IMR-90 (cell line): Measurements from ENCODE around the gene RRP1. TPM values are rescaled to one million over a fixed set of nuclear protein-coding genes. Genes with fewer than 3 reads are reported as not detected.
A peak's percentile ranks its signal among the peaks of the same experiment; 100 is the strongest.

ENCODE experiments used
- ATAC-seq: fragments of 200-7000 bp; cut with Tn5 transposase; 2 replicates; pipeline ENCODE4 v1.9.1; 2020; ENCODE audit warnings: low read depth, mild to moderate bottlenecking, moderate library complexity
- BruUV-seq: library from RNA; stranded (reverse); fragments of 400-500 nt; replicated peaks from 2 replicates; lab custom pipeline; 2021; lab: Mats Ljungman, UMichigan
- CTCF ChIA-PET: fragments of 300-600 bp; formaldehyde crosslinking; extraction: SDS; loops from one replicate; lab custom pipeline; 2021; ENCODE audit warnings: antibody characterized with exemption; lab: Yijun Ruan, JAX
- POLR2A ChIA-PET: fragments of 300-600 bp; sonication (Branson Sonifier 250); formaldehyde crosslinking; loops from one replicate; lab custom pipeline; 2022; ENCODE audit warnings: antibody characterized with exemption; ENCODE audit not compliant: unreplicated experiment; lab: Charles Lee
- DNase-seq: peaks from one replicate; pipeline ENCODE4 v3.0.0; 2013
- H2AFZ ChIP-seq: replicated peaks from 2 replicates; pipeline ENCODE3; 2013; ENCODE audit warnings: low read length, mild to moderate bottlenecking; ENCODE audit not compliant: poor library complexity
- H2AK5ac ChIP-seq: 2 replicates; pipeline ENCODE4 v1.6.1; 2013; ENCODE audit warnings: low read depth, low read length, inconsistent platforms
- H2AK9ac ChIP-seq: replicated peaks from 2 replicates; pipeline ENCODE3; 2013; ENCODE audit warnings: mild to moderate bottlenecking, low read depth, low read length, moderate library complexity; ENCODE audit not compliant: poor library complexity
- H2BK120ac ChIP-seq: 2 replicates; pipeline ENCODE4 v1.6.1; 2013; ENCODE audit warnings: low read depth, low read length, inconsistent platforms
- H2BK15ac ChIP-seq: 3 replicates; pipeline ENCODE4 v1.6.1; 2013; ENCODE audit warnings: low read depth, low read length, inconsistent platforms
- H2BK20ac ChIP-seq: 2 replicates; pipeline ENCODE4 v1.6.1; 2013; ENCODE audit warnings: low read depth, mild to moderate bottlenecking, inconsistent platforms, low read length, moderate library complexity
- H2BK5ac ChIP-seq: 2 replicates; pipeline ENCODE4 v1.6.1; 2013; ENCODE audit warnings: mild to moderate bottlenecking, low read depth, low read length, inconsistent platforms; ENCODE audit not compliant: poor library complexity, severe bottlenecking
- H3K14ac ChIP-seq: replicated peaks from 2 replicates; pipeline ENCODE4 v1.6.1; 2013; ENCODE audit warnings: low read depth, low read length, inconsistent platforms
- H3K18ac ChIP-seq: 2 replicates; pipeline ENCODE4 v1.6.1; 2013; ENCODE audit warnings: low read depth, low read length, control low read depth
- H3K23ac ChIP-seq: 2 replicates; pipeline ENCODE4 v1.6.1; 2013; ENCODE audit warnings: low read depth, low read length, inconsistent platforms
- H3K27ac ChIP-seq: 2 replicates; pipeline ENCODE4 v1.5.1; 2013; ENCODE audit warnings: mild to moderate bottlenecking, control low read depth, low read length; ENCODE audit not compliant: insufficient read depth
- H3K27me3 ChIP-seq: 2 replicates; pipeline ENCODE4 v1.6.1; 2013; ENCODE audit warnings: low read length; ENCODE audit not compliant: control insufficient read depth, insufficient read depth
- H3K36me3 ChIP-seq: 2 replicates; pipeline ENCODE4 v1.6.1; 2013; ENCODE audit warnings: low read length, mixed read lengths; ENCODE audit not compliant: control insufficient read depth, insufficient read depth
- H3K4ac ChIP-seq: 2 replicates; pipeline ENCODE4 v1.6.1; 2013; ENCODE audit warnings: low read depth, low read length, inconsistent platforms
- H3K4me1 ChIP-seq: 2 replicates; pipeline ENCODE4 v1.6.1; 2013; ENCODE audit warnings: low read length, mixed read lengths; ENCODE audit not compliant: control insufficient read depth, insufficient read depth
- H3K4me2 ChIP-seq: 2 replicates; pipeline ENCODE4 v1.6.1; 2013; ENCODE audit warnings: low read depth, mild to moderate bottlenecking, control low read depth, low read length, moderate library complexity
- H3K4me3 ChIP-seq: 2 replicates; pipeline ENCODE4 v1.5.1; 2013; ENCODE audit warnings: low read depth, mild to moderate bottlenecking, control low read depth, low read length, moderate library complexity; ENCODE audit not compliant: insufficient read depth
- H3K56ac ChIP-seq: 2 replicates; pipeline ENCODE4 v1.6.1; 2013; ENCODE audit warnings: low read length, inconsistent platforms; ENCODE audit not compliant: insufficient read depth; ENCODE audit errors: extremely low read depth
- H3K79me1 ChIP-seq, 2 experiments: 2 replicates each; pipeline ENCODE4 v1.6.1; 2013; ENCODE audit warnings: low read length in 2 of 2, inconsistent platforms in 1 of 2, low read depth in 1 of 2
- H3K9ac ChIP-seq: 2 replicates; pipeline ENCODE4 v1.6.1; 2013; ENCODE audit warnings: low read depth, low read length, control low read depth
- H3K9me1 ChIP-seq: 2 replicates; pipeline ENCODE4 v1.6.1; 2013; ENCODE audit warnings: low read length, inconsistent platforms; ENCODE audit not compliant: insufficient read depth
- H3K9me3 ChIP-seq: 2 replicates; pipeline ENCODE4 v1.6.1; 2013; ENCODE audit warnings: low read length; ENCODE audit not compliant: control insufficient read depth, insufficient read depth
- H4K20me1 ChIP-seq: 2 replicates; pipeline ENCODE4 v1.6.1; 2013; ENCODE audit warnings: low read length, inconsistent platforms; ENCODE audit not compliant: insufficient read depth
- H4K5ac ChIP-seq: 2 replicates; pipeline ENCODE4 v1.6.1; 2013; ENCODE audit warnings: mild to moderate bottlenecking, low read depth, low read length, control low read depth
- H4K8ac ChIP-seq, 2 experiments: 2 replicates each; pipeline ENCODE4 v1.6.1; 2013; ENCODE audit warnings: low read depth in 2 of 2, low read length in 2 of 2, control low read depth in 1 of 2, inconsistent platforms in 1 of 2
- H4K91ac ChIP-seq: 2 replicates; pipeline ENCODE4 v1.6.1; 2013; ENCODE audit warnings: low read depth, low read length, inconsistent platforms; ENCODE audit not compliant: insufficient read depth
- BHLHE40 ChIP-seq: fragments of 150-350 bp; IDR thresholded peaks from 2 replicates; pipeline ENCODE4 v1.6.1; 2016; ENCODE audit warnings: mild to moderate bottlenecking, low read depth, low read length
- CEBPB ChIP-seq: IDR thresholded peaks from 2 replicates; pipeline ENCODE4 v1.6.1; 2012; ENCODE audit warnings: low read depth, low read length, improper control_type of control experiment
- CTCF ChIP-seq: conservative IDR thresholded peaks from 2 replicates; pipeline ENCODE4 v1.5.1; 2012; ENCODE audit warnings: mild to moderate bottlenecking, low read depth, low read length, improper control_type of control experiment
- POLR2A ChIP-seq: IDR thresholded peaks from 2 replicates; pipeline ENCODE4 v1.6.1; 2012; ENCODE audit warnings: mild to moderate bottlenecking, low read depth, low read length
- SMC3 ChIP-seq: fragments of 150-350 bp; IDR thresholded peaks from 2 replicates; pipeline ENCODE4 v1.6.1; 2016; ENCODE audit warnings: low read depth, mild to moderate bottlenecking, antibody characterized with exemption, low read length, moderate library complexity
- USF2 ChIP-seq: fragments of 150-350 bp; IDR thresholded peaks from 2 replicates; pipeline ENCODE4 v1.6.1; 2017; ENCODE audit warnings: mild to moderate bottlenecking, antibody characterized with exemption, low read length, low read depth
- WGBS, 2 experiments: methylation state at CpG; one replicate each; pipeline versions ENCODE4 v1.1.5 to v1.1.7; 2013; ENCODE audit warnings: missing lambda C conversion rate in 2 of 2; ENCODE audit not compliant: insufficient read length in 1 of 2; ENCODE audit errors: extremely low coverage in 2 of 2; 5-methylcytosine and 5-hydroxymethylcytosine counted together
- dilution Hi-C: fragments of 300-500 bp; cut with HindIII; formaldehyde crosslinking; loops from one replicate; pipeline ENCODE4 v1.14.3; 2018; ENCODE audit warnings: low sequenced_read_pairs; ENCODE audit not compliant: unreplicated experiment
- in situ Hi-C: fragments of 300-500 bp; cut with MboI; formaldehyde crosslinking; loops from 3 replicates; pipeline ENCODE4 v1.14.3; 2019; ENCODE audit warnings: low sequenced_read_pairs, inconsistent platforms, mixed read lengths
- intact Hi-C: fragments of 100-400 bp; cut with micrococcal nuclease; formaldehyde crosslinking; loops from 2 replicates; pipeline ENCODE4 v1.10.0; 2022
- polyA plus RNA-seq, 3 experiments: library from polyadenylated mRNA; depleted of rRNA; stranded (reverse); fragments of >200 nt; gene quantifications; 2 replicates each; pipeline ENCODE4 v1.2.3, GENCODE V29; 2012; ENCODE audit warnings: low replicate concordance in 1 of 3
- total RNA-seq: library from RNA; depleted of rRNA; stranded (reverse); fragments of >200 nt; gene quantifications from 2 replicates; pipeline ENCODE4 v1.2.3, GENCODE V29; 2012

Gene RRP1
- total and polyA plus RNA-seq, 2 of the 4 experiments (the other 2 are of a cell fraction), result 20.2 to 23.3 TPM

GRCh38 chr21:43775795-43776430 is 13.5 kb upstream of the RRP1 start, which contains the start of gene CSTB:
Gene CSTB, minus strand, starts transcription at chr21:43776308. Its CDS starts 39 bp downstream, at chr21:43776269.
- no TSS peak for BruUV-seq
- Histone ChIP-seq H3K23ac (peak within 1 kb of the TSS; percentile 6; the same call in 1 of the 2 replicates), H3K56ac (peak within 1 kb of the TSS; percentile 8; the same call in 1 of the 2 replicates), H3K9me3 (no peaks in the 10 kb centered on the region), H3K79me1 (peaks cover 0 to 27% of the 10 kb centered on the region in 2 experiments; a peak in 3 of 4 replicates), H4K20me1 (peaks cover 15% of the 10 kb centered on the region; the same call in 1 of the 2 replicates), H3K4me3 (peak within 1 kb of the TSS; percentile 99), H3K9me1 (peaks cover 7% of the 10 kb centered on the region; the same call in 1 of the 2 replicates), H3K27ac (peak within 1 kb of the TSS; percentile 85), H3K9ac (peak within 1 kb of the TSS; percentile 87), H3K36me3 (peaks cover 16% of the 10 kb centered on the region), H4K5ac (peak within 1 kb of the TSS; percentile 56), H4K8ac (peak within 1 kb of the TSS; percentile 78 to 83; a peak in 3 of 4 replicates), H3K4ac (peak within 1 kb of the TSS; percentile 62), H2BK15ac (no peak within 1 kb of the TSS), H2BK120ac (peak within 1 kb of the TSS; percentile 27), H3K4me2 (peak within 1 kb of the TSS; percentile 92), H3K14ac (peak within 1 kb of the TSS; percentile 39; the same call in 1 of the 2 replicates), H2AK5ac (peak within 1 kb of the TSS; percentile 84), H2AK9ac (peak within 1 kb of the TSS; percentile 94), H3K27me3 (no peaks in the 10 kb centered on the region), H3K4me1 (peaks cover 3% of the 10 kb centered on the region), H3K18ac (no peak within 1 kb of the TSS), H2AFZ (peak within 1 kb of the TSS; percentile 95), H2BK20ac (no peak within 1 kb of the TSS), H2BK5ac (peak within 1 kb of the TSS; percentile 74), H4K91ac (no peak within 1 kb of the TSS; the same call in 1 of the 2 replicates)
- 0% methylated on average over 23 of the region's 71 CpGs; no CpG with 5 or more reads in 1 of the 2 experiments for WGBS, 2 experiments
- in situ Hi-C loops, result no loop called here
- dilution Hi-C loops, result no loop called here
- CTCF ChIA-PET, result no interaction called here
- intact Hi-C loops, result loop anchor here (1.0 kb wide), 1 partner anchor 42 kb away; no protein-coding TSS in a partner anchor
- TF ChIP-seq POLR2A (peak; percentile 69), USF2 (peak; percentile 93), BHLHE40 (peak; percentile 84), CEBPB (no peak), SMC3 (no peak), CTCF (no peak)
- DNase-seq, result peak; percentile 38
- POLR2A ChIA-PET, result no interaction called here
- ATAC-seq, result peak; percentile 82
